ENCODE data around the gene BPIFB2.
A peak's percentile ranks its signal among the peaks of the same experiment; 100 is the strongest.
"Not testable (repeated sequence)": the region's sequence is repeated elsewhere in the genome, so short reads cannot be mapped to it uniquely, and the experiment has no call there.

The BPIFB2 gene

GRCh38 chr20:32972181-32973076 lies 35.1 kb upstream of the BPIFB2 start:
- no peak overlapping the region for H3K27ac ChIP-seq
- no peak for TF ChIP-seq CTCF (IDR thresholded peaks at IDR 0.05)
- peak; percentile 67 for DNase-seq (ENCODE audit: low spot score)
- no peak overlapping the region for H3K4me3 ChIP-seq

GRCh38 chr20:32973077-32973717 lies 34.3 kb upstream of the BPIFB2 start:
- TF ChIP-seq CTCF (IDR thresholded peaks at IDR 0.05) = no peak
- Histone ChIP-seq H3K4me3 (no peak overlapping the region), H3K27ac (no peak overlapping the region)
- DNase-seq (ENCODE audit: low spot score) = peak; percentile 53

- DNase-seq (ENCODE audit: low spot score); H3K27ac ChIP-seq; H3K4me3 ChIP-seq: not testable (repeated sequence)
Measured at GRCh38 chr20:32974204-32975064, 33.1 kb upstream of the BPIFB2 start.

GRCh38 chr20:32975121-32975520 lies 32.4 kb upstream of the BPIFB2 start:
- not testable (repeated sequence) for H3K4me3 ChIP-seq; H3K27ac ChIP-seq; DNase-seq (ENCODE audit: low spot score)

- Histone ChIP-seq H3K27ac (no peak overlapping the region), H3K4me3 (no peak overlapping the region)
- no peak for TF ChIP-seq CTCF (IDR thresholded peaks at IDR 0.05)
- peak; percentile 41 for DNase-seq (ENCODE audit: low spot score)
Measured at GRCh38 chr20:32975698-32976674, 31.5 kb upstream of the BPIFB2 start.

- H3K27ac ChIP-seq = no peak overlapping the region
- no peak for DNase-seq (ENCODE audit: low spot score)
- TF ChIP-seq CTCF (IDR thresholded peaks at IDR 0.05) = no peak
Measured at GRCh38 chr20:32976746-32977145, 30.8 kb upstream of the BPIFB2 start.

GRCh38 chr20:32977281-32978008 lies 30.1 kb upstream of the BPIFB2 start:
- no peak for TF ChIP-seq CTCF (IDR thresholded peaks at IDR 0.05)
- peak; percentile 66 for DNase-seq (ENCODE audit: low spot score)
- Histone ChIP-seq H3K27ac (no peak overlapping the region), H3K4me3 (no peak overlapping the region)

More at GRCh38 chr20:32976746-32977145, 30.8 kb upstream of the BPIFB2 start:
- H3K4me3 ChIP-seq = no peak overlapping the region

All from coronary artery (tissue), 2 donors.